ENCODE measurements around the gene ZFC3H1.
A peak's percentile ranks its signal among the peaks of the same experiment; 100 is the strongest.

ZFC3H1 gene

GRCh38 chr12:71684081-71684480 lies 20.4 kb upstream of the ZFC3H1 start:
- DNase-seq (ENCODE audit: low spot score), result peak; percentile 53

- no peak for DNase-seq (ENCODE audit: low spot score)
These were observed 20.0 kb upstream of the ZFC3H1 start for GRCh38 chr12:71683633-71684032.

DNA sequence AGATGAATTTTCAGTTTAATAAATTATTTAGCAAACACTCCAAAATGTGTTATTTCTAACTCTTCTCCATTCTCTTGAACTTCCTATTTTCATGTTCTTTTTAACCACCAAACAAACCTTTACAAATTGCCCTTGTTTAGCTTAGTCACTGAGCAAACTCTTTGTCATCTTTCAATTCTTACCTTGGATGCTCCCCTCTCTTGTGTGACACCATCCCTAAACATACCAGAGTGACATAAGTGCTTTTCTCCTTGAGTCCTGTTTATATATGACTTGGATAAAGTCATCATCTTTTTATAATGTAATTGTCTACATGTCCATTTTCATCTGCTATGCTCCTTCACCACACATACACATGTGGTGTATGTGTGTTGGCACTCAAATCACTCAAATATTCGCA lies 18.8 kb upstream of the ZFC3H1 start:
- no peak for DNase-seq (ENCODE audit: low spot score)

- no peak for DNase-seq (ENCODE audit: low spot score)
These were observed 8.2 kb upstream of the ZFC3H1 start for GRCh38 chr12:71671816-71672215.

DNA sequence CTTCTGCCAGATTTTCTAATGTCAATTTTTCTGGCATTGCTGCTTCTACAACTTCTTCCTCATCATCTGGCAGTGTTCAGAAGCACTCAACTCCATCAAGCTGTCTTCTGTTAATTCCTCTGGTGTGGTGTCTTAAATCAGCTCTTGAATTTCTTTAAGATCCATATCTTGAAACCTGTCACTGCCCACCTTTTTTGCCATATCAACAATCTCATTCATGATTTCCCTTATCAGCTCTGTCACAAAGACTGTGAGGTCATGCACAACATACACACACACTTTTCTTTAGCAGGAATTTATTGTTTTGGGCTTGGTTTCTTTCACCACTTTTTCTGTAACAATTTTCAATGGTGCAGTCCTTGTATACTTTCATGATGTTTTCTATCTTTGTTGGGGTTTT lies 7.7 kb upstream of the ZFC3H1 start:
- DNase-seq (ENCODE audit: low spot score), result no peak

GRCh38 chr12:71666259-71666658 lies 2.6 kb upstream of the ZFC3H1 start:
- DNase-seq (ENCODE audit: low spot score), result no peak

DNA sequence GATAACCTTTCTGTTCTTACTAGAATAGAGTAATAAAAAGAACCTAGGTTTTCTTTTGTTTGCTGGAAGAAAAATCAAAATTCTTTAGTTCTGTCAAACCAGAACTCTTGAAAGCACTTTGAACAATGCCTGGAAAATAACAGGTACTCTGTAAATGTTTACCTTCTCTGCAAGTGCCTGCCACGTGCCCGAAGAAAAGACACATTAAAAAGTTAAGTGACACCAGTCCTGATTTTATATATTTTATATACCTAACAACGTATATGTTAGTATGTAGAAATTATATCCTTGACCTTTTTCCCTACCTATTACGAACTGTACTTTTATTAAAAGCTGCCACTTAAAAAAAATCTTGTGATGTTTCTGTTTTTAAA lies 1.4 kb upstream of the ZFC3H1 start:
- no peak for DNase-seq (ENCODE audit: low spot score)

DNA sequence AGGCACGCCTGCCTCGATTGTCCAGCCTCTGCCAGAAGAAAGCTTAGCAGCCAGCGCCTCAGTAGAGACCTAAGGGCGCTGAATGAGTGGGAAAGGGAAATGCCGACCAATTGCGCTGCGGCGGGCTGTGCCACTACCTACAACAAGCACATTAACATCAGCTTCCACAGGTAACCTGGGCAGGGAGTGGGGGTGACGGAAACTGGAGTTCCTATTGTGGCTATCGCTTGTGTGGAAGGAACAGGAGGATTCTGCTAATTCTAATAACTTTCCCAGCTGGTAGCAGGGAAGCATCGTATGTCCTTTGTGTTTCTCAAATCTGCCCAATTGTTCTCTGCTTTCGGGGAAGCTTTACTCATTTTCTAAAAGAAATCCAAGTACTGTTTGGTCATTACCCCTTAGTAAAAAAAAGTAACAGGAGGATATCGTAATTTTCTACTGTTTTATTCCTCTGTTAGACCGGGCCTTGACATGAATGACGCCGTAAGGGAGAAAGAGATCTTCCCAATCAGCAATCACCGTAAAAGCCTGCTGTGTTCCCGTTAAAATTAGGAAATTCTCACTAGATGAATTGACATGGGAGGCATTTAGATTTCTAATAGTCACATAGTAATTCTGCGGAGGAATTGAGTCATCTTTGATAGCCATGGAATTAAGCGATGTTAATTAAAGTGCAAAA lies 902 bp upstream of the ZFC3H1 start:
- DNase-seq (ENCODE audit: low spot score), result no peak

DNA sequence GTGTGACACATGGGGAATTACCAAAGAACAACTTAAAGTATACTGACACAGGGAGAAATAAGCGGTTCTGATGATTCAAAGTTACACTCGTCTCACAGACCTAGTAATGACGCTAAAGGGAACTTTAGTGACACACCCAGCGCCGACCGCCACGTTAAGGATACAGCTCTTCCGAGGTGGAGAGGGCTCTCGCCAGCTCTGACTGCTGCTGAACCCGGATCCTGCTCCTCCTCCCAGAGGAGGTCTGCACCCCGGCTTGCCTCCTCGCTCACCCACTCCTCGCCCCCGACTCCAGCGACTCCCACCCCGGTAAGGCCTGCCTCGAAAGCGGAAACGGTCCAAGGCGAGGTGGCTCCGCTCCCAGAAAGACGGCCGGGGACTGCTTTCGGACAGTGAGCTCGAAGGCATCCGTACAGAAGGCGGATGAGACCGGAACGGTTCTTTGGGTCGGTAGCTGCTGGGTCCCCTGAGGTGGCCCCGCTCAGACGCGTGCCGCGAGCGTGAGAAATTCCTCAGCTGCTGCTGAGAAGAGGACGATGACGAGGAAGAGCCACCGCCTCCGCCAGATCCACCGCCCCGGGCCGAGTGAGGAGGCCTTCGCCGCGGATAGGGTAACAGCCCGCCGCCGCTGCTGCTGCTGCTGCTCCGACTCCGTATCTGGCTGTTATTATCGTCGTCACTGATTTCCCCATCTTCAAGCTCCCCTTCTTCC lies 643 bp downstream of the ZFC3H1 start:
- DNase-seq (ENCODE audit: low spot score), result peak; percentile 83

DNA sequence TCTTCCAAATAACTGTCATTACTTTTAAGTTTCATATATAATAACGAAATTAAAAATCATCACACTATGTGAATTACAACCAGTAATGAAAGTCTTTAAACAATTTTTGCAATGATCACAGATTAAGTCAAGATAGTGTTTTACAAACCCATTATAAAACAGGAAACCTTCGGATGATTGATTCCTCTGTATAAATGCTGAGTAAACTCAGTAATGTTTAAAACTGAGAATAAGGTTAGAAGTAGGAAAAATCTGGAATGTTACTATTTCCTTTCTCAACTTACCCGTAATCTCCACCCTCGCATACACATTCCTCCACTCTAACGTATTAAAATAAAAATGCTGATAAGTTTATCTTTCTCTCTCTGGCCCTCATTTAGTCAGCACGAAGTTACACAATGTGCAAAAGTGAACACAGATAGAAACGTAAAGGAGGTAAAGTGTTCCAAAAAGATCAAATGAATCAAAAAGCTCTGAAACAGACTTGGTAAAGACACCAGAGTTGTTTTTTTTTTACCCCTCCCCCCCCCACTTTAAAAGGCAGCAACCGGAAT lies 1.6 kb downstream of the ZFC3H1 start:
- no peak for DNase-seq (ENCODE audit: low spot score)

- DNase-seq (ENCODE audit: low spot score), result no peak
These were observed 6.9 kb downstream of the ZFC3H1 start for GRCh38 chr12:71656740-71657139.

DNA sequence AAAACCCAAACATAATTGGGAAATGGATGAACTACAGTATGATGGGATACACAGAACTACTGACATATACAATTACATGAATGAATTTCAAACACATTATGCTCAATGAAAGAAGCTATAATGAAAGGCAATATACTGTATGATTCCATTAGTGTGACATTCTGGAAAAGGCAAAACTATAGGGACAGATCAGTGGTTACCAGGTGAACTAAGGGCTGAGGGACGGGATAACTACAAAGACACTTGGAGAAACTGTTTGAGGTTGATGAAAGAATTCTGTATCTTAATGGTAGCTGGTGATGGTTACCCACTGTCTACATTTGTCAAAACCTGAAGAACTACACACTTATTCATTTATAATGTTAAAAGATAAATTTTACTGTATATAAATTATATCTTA lies 7.7 kb downstream of the ZFC3H1 start:
- DNase-seq (ENCODE audit: low spot score), result no peak

DNA sequence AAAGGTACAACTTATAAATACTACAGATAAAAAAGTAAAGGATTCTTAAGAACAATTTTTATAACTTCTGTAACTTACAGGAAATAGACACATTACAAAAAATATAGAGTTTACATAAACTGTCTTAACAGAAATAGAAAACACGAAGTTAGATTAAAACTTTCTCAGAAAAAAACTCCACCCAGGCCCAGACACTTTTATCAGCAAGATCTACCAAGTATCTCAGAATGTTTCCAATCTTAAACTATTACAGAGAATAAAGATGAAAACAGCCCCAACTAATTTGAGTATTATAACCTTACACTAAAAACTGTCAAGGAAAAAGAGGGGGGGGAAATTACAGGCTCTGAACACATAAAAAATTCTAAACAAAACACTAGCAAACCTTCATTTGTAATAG lies 8.2 kb downstream of the ZFC3H1 start:
- peak; percentile 38 for DNase-seq (ENCODE audit: low spot score)

GRCh38 chr12:71654200-71654599 lies 9.4 kb downstream of the ZFC3H1 start:
- DNase-seq (ENCODE audit: low spot score), result no peak

- DNase-seq (ENCODE audit: low spot score), result no peak
These were observed 10.5 kb downstream of the ZFC3H1 start for GRCh38 chr12:71653137-71653536.

DNA sequence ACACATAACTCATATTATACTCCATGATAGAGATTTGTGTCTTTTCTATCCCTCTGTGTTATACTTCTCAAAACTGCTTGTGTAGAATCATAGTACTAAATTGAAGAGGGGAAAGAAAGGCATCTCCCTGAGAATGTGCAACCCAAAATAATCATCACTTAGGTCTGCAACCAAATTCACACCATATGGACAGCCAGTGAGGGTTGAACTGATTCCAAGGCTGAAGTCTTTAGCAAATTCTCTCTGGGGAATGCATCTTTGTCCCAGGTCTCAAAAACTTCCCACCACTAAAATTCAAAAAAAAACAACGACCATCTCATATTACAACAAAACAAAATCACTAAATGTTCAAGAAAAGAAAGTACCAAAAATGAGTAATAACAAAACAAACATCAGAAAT lies 11.0 kb downstream of the ZFC3H1 start:
- no peak for DNase-seq (ENCODE audit: low spot score)

GRCh38 chr12:71649401-71649800 lies 14.2 kb downstream of the ZFC3H1 start:
- no peak for DNase-seq (ENCODE audit: low spot score)

GRCh38 chr12:71648537-71648936 lies 15.1 kb downstream of the ZFC3H1 start:
- no peak for DNase-seq (ENCODE audit: low spot score)

DNA sequence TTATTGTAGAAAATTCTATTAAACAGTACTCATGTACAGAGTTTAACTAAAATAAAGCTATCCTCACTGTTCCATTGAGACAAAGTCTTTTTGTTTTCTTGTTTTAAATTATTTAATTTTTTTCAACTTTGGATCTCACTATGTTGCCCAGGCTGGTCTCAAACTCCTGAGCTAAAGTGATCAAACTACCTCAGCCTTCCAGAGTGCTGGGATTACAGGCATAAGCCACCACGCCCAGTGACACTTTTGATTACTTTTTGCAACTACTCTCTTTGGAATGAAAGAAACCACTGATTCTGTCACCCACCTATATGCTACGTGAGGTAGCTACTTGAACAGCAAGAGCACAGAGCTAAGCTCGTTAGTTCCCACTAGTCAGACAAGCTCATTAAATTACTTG lies 17.1 kb downstream of the ZFC3H1 start:
- DNase-seq (ENCODE audit: low spot score), result no peak

DNA sequence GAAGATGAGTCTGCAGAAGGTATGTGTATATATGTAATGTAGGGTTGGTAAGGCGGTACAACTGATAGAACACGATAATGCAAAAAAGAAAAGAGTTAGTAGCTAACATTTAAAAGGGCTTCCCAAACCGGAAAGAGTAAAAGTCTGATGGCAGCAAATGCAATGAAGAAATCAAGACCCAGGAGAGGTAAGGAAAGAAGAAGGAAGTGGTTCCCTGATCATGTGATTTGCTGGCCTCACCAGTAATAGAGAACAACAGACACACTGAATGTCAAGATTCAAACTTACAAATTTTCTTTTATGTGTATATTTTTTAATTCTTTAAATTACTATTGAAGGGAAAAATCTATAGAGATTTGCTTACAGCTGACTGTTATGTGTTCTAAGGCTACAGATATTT lies 18.4 kb downstream of the ZFC3H1 start:
- no peak for DNase-seq (ENCODE audit: low spot score)

DNA sequence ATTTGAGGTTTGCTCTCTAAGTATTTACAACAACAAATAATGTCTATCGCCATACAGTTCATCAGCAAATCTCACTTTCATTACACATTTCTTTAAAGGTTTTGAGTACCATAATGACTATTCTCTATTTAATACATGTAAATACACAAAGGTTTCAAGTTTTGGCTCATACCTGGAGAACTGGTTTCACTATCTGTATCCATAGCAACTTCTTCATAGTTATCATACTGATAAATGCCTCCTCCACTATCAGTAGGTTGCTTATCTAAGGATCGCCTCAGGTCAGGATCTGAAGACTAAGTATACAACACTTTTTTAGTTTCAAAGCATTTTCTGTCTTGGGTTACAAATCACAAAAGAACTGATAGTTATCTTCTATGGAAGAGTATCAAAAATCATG lies 21.4 kb downstream of the ZFC3H1 start:
- DNase-seq (ENCODE audit: low spot score), result no peak

DNA sequence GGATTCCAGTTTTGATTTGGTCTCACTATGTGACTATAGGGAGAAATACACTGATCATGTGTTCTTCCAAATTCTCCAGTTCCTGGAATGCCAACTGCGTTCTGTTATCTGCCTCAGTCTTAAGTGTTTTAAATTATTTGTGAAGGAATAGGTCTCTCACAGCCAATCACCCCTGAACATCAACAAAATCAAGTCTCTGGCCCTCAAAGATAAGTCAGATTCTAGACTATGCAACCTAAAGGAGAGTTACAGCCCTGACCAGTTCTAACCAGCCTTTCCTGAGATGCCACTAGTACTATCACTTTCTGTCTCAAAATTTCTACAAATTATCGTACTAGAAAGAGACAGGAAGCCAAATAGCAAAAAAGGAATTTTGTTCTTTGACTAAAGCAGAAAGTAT lies 22.3 kb downstream of the ZFC3H1 start:
- no peak for DNase-seq (ENCODE audit: low spot score)

- no peak for DNase-seq (ENCODE audit: low spot score)
These were observed 23.3 kb downstream of the ZFC3H1 start for GRCh38 chr12:71640316-71640715.

- no peak for DNase-seq (ENCODE audit: low spot score)
These were observed 24.3 kb downstream of the ZFC3H1 start for GRCh38 chr12:71639341-71639760.

Measured in CD4-positive, alpha-beta T cell treated with Interleukin-2 at 100 ng/mL for 4 hours (primary cell).